Heart right ventricle (tissue), 16 donors: ENCODE results near the gene TMEM184A. TPM values are rescaled to one million over a fixed set of nuclear protein-coding genes. Genes with fewer than 3 reads are reported as not detected.

ENCODE experiments used
- ATAC-seq, 8 donors: fragments of 200-7000 bp; cut with Tn5 transposase; one replicate each; pipeline ENCODE4 v1.9.1; 2020; ENCODE audit warnings: mild to moderate bottlenecking in 8 of 8, moderate library complexity in 8 of 8, moderate number of reproducible peaks in 1 of 8
- DNase-seq, 2 donors: peaks; one replicate each; pipeline ENCODE4 v3.0.0-alpha.2; 2020
- H3K27ac ChIP-seq, 10 donors: fragments of 200-600 bp; sonication (generic) in 2 of 10; one replicate each; pipeline versions ENCODE4 v1.5.0 to v1.8.0; 2020 to 2022; ENCODE audit warnings: mild to moderate bottlenecking in 3 of 10
- H3K27me3 ChIP-seq, 7 donors: fragments of 200-600 bp; one replicate each; pipeline ENCODE4 v1.8.0; 2021 to 2022; ENCODE audit warnings: mild to moderate bottlenecking in 2 of 7
- H3K36me3 ChIP-seq, 9 donors: fragments of 200-600 bp; sonication (generic) in 1 of 9; one replicate each; pipeline versions ENCODE4 v1.5.0 to v1.8.0; 2020 to 2022; ENCODE audit warnings: mild to moderate bottlenecking in 2 of 9
- H3K4me1 ChIP-seq, 9 donors: fragments of 200-600 bp; sonication (generic) in 1 of 9; one replicate each; pipeline versions ENCODE4 v1.5.0 to v1.8.0; 2020 to 2022; ENCODE audit warnings: mild to moderate bottlenecking in 4 of 9
- H3K4me3 ChIP-seq, 10 donors: fragments of 200-600 bp; sonication (generic) in 2 of 10; one replicate each; pipeline versions ENCODE4 v1.5.0 to v1.8.0; 2020 to 2022; ENCODE audit warnings: mild to moderate bottlenecking in 7 of 10, moderate library complexity in 2 of 10
- H3K9me3 ChIP-seq, 11 donors: fragments of 200-600 bp in 10 of 11; sonication (generic) in 2 of 11; one replicate each; pipeline versions ENCODE4 v1.5.0 to v1.8.0; 2013 to 2022; ENCODE audit warnings: mild to moderate bottlenecking in 2 of 11, control low read depth in 1 of 11, moderate library complexity in 1 of 11
- CTCF ChIP-seq, 9 donors: fragments of 200-600 bp; sonication (generic) in 2 of 9; IDR thresholded peaks; one replicate each; pipeline versions ENCODE4 v1.5.0 to v1.8.0; 2021 to 2022; ENCODE audit warnings: antibody characterized with exemption in 9 of 9, mild to moderate bottlenecking in 5 of 9, moderate library complexity in 1 of 9
- WGBS, 2 donors: extraction: QIAGEN DNeasy Blood & Tissue Kit; methylation state at CpG; one replicate each; pipeline ENCODE4 v1.1.7; 2013; ENCODE audit warnings: inconsistent platforms in 1 of 2; 5-methylcytosine and 5-hydroxymethylcytosine counted together
- intact Hi-C, 10 donors: fragments of 100-400 bp; cut with DNase I; formaldehyde crosslinking; loops; one replicate each; pipeline versions ENCODE4 v1.11.1 to v1.14.2; 2022
- polyA plus RNA-seq, 2 donors: library from polyadenylated mRNA; stranded (reverse); fragments of 200-250 nt; gene quantifications; one replicate each; pipeline ENCODE4 v1.2.3, GENCODE V29; 2013
- total RNA-seq, 10 donors: library from RNA; stranded (reverse); fragmentation: NEBNext Ultra II Directional in 3 of 10; extraction: Animal tissue kit (Norgen Biotek cat#: 25700) in 3 of 10; gene quantifications; one replicate each; pipeline versions ENCODE4 v1.2.1 to v1.2.4, GENCODE V29; 2021 to 2023
- donor health status: Arrhythmogenic right ventricular cardiomyopathy.
- donor health status: ischemic (EF 13 %, LVEDD 7.1; RV severe dilation, severe dysfunction).
- donor health status: healthy with polysubstance abuse.
- donor health status: DM: no; HTN: yes; CAD: no.
- donor health status: DM: no; HTN: no; CAD: no.
- donor health status: ischemic (EF 25% LVEDD 6.9; RV normal size, moderate dysfunction).
- donor health status: ischemic (EF 25% LVEDD 5.7; RV mildly dilated, moderate dysfunction).
- donor health status: healthy.
- donor health status: DM: yes; HTN: yes; CAD: no.
- donor health status: Ischemic cardiomyopathy.
- donor health status: ischemic (EF 35%, LVEDD 5.7; RV mildly dilated, moderate dysfunction).
- donor health status: nonischemic (EF 11% LVEDD 7.7; RV severe dilation, severe dysfunction).
- donor health status: DM: yes; HTN: yes; CAD: no.
- donor health status: PGD.
- donor health status: ischemic (EF 29% LVEDD 5.4; RV normal size, mild dysfunction).
- donor health status: nonischemic (EF 23%, LVEDD 6.1; RV moderate dilation, normal function).

Gene TMEM184A
- total and polyA plus RNA-seq, 12 donors, result 0.09 to 1.2 (median 0.51) TPM

DNA sequence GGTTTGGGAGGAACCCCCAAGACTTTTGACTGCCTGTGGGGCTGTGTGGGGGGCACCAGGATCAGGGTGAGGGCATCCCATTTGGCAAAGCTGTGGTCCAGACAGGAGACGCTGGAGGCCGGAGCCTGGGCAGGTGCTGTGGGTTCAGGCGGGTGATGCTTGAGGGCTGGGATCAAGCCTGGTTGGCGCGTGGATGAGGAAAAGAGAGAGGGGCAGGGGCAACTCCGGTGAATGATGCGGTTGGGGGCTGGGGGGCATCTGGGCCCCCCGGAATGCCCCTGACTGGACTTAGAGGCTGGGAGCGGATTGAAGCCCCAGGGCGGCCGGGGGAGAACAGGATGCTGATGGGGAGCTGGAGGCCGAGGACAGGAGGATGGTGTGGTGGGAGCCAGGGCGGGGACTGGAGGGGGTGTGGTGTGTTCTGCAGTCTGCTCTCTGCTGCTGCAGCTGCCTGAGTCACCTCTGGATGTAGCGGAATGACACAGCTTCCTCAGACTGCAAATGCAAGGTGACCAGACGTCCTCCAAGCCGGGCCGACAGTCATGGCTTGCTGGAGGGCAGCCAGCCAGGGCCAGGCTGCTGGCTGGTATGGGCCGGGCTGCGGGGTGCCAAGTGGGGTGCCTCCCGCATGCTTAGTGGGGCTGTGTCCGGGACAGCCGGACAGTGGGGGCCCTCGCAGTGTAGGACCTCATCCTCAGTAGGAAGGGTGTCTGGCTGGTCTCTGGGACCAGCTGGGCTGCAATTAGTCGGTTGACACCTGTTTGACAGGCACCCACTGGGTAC lies 22.3 kb downstream of the TMEM184A start:
- Histone ChIP-seq H3K9me3 (no peaks in the 10 kb centered on the region), H3K4me3 (peak overlapping the region in 9 of 10 donors; percentile 3 to 70 (median 63)), H3K4me1 (peaks cover 23 to 79% (median 67%) of the 10 kb centered on the region in 9 donors), H3K27ac (peak overlapping the region; percentile 69 to 100 (median 98)), H3K27me3 (no peaks in the 10 kb centered on the region), H3K36me3 (peaks cover 0 to 22% (median 0%) of the 10 kb centered on the region in 9 donors)
- WGBS, 2 donors, result 60 to 65% methylated on average over 24 of the region's 24 CpGs
- intact Hi-C loops, result loop anchor here in 2 of 10 donors (2.0 to 5.0 kb wide), 3 partner anchors 19 to 39 kb away; partner anchors contain the start of gene PSMG3 (in 1 of the 2)
- TF ChIP-seq CTCF (IDR thresholded peaks at IDR 0.05), result no peak
- ATAC-seq (peak in 6 of 8 donors; percentile 2 to 28 (median 16)), DNase-seq (peak; percentile 55 to 65)

- Histone ChIP-seq H3K27me3 (no peaks in the 10 kb centered on the region), H3K36me3 (peaks cover 0 to 17% (median 0%) of the 10 kb centered on the region in 9 donors), H3K4me3 (peak overlapping the region in 9 of 10 donors; percentile 18 to 70 (median 66)), H3K4me1 (peaks cover 20 to 74% (median 62%) of the 10 kb centered on the region in 9 donors), H3K27ac (peak overlapping the region; percentile 69 to 100 (median 98)), H3K9me3 (no peaks in the 10 kb centered on the region)
- no peak for DNase-seq
- ATAC-seq, result no peak
- no peak for TF ChIP-seq CTCF (IDR thresholded peaks at IDR 0.05)
- WGBS, 2 donors, result 45 to 65% methylated on average over 9 of the region's 9 CpGs
- intact Hi-C loops, result loop anchor here in 2 of 10 donors (2.0 to 5.0 kb wide), 3 partner anchors 18 to 39 kb away; partner anchors contain the start of gene PSMG3 (in 1 of the 2)
Observed at GRCh38 chr7:1533255-1533546, 22.8 kb downstream of the TMEM184A start.

DNA sequence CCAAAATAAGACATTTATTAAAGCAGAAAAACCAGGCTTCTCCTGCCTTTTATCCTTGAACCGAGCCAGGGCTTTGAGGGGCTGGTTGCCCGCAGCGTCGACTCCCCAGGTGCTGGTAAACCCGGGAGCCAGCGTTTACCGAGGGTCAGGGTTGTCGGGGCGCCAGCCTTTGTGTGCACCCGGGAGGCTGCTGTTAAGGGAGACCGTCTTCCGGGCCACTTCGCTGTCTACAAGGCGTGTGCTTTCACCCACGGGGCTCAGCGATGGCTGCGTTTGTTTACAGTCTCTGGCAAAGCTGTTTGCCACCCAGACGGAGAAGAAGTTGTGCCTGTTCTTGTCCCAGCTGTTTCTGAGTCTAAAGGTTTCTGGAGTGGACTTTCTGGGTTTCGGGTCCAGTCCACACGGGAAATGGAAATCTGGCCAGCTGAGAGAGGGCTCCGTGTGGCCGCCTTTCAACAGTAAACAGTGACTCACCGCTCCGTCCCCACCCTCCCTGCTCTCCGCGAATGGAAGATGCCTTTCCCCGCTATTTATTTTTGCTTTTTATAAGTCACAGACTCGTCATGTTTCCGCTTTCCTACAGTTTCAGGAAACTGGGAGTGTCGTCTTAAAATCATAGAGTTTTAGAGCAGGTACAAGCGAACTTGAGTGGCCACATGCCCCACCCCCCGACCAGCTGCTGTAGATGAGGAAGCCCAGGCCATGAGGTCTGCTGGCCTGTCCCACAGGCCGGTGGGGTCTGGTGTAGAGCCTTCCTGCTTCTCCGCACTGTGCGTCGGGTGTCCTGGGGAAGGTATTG lies 23.4 kb downstream of the TMEM184A start:
- intact Hi-C loops, result loop anchor here in 2 of 10 donors (2.0 to 5.0 kb wide), 3 partner anchors 18 to 40 kb away; partner anchors contain the start of gene PSMG3 (in 1 of the 2)
- Histone ChIP-seq H3K4me3 (peak overlapping the region in 9 of 10 donors; percentile 60 to 73 (median 66)), H3K27me3 (no peaks in the 10 kb centered on the region), H3K4me1 (peaks cover 18 to 68% (median 59%) of the 10 kb centered on the region in 9 donors), H3K36me3 (peaks cover 0 to 16% (median 0%) of the 10 kb centered on the region in 9 donors), H3K27ac (peak overlapping the region; percentile 69 to 100 (median 98)), H3K9me3 (no peaks in the 10 kb centered on the region)
- no peak for TF ChIP-seq CTCF (IDR thresholded peaks at IDR 0.05)
- DNase-seq (peak; percentile 69 to 88), ATAC-seq (peak; percentile 19 to 62 (median 38))
- WGBS, 2 donors, result 14 to 19% methylated on average over 36 of the region's 36 CpGs

DNA sequence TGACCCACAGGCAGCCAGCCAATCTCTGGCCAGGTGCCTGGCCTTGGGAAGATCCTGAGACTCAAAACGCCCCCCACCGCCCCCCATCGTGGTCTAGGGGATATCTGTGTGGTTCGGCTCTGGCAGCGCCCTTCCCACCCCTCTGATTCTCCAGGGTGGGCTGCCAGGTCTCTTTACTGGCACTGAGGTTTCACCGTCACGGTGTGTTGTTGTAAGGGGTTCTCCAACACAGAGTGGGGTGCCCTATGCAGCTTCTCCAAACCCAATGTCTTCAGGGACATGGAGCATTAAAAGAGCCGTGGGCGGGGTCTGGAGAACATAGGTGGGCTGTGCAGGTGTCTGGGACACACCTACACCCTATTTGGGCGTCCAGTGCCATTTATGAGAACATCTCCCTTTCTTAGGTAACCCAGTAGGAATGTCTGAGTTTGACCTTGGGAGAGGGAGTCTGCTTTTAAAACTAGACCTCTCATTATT lies 24.0 kb downstream of the TMEM184A start:
- no peak for TF ChIP-seq CTCF (IDR thresholded peaks at IDR 0.05)
- peak overlapping the region in 9 of 10 donors; percentile 60 to 73 (median 66) for H3K4me3 ChIP-seq
- DNase-seq (peak; percentile 30 to 35), ATAC-seq (no peak)
- H3K27ac ChIP-seq, result peak overlapping the region; percentile 69 to 100 (median 98)
- intact Hi-C loops, result loop anchor here in 2 of 10 donors (2.0 to 5.0 kb wide), 3 partner anchors 17 to 40 kb away; partner anchors contain the start of gene PSMG3 (in 1 of the 2)
- H3K4me1 ChIP-seq, result peaks cover 16 to 63% (median 55%) of the 10 kb centered on the region in 9 donors
- H3K9me3 ChIP-seq, result no peaks in the 10 kb centered on the region
- WGBS, 2 donors, result 40 to 54% methylated on average over 10 of the region's 10 CpGs
- H3K36me3 ChIP-seq, result peaks cover 0 to 16% (median 0%) of the 10 kb centered on the region in 9 donors
- no peaks in the 10 kb centered on the region for H3K27me3 ChIP-seq
